OCI-LY1 (cell line): ENCODE results near the gene AFF1.

Source experiments
- H2AFZ ChIP-seq: fragments of 200-600 bp; sonication (generic), shearing (Covaris generic); 2 replicates; pipeline ENCODE4 v1.6.0; 2014; ENCODE audit warnings: antibody characterized with exemption, mild to moderate bottlenecking, low read length
- H3F3A ChIP-seq: fragments of 200-600 bp; sonication (generic), shearing (Covaris generic); 2 replicates; pipeline ENCODE4 v1.6.0; 2014; ENCODE audit warnings: mild to moderate bottlenecking, antibody characterized with exemption, low read length, moderate library complexity; ENCODE audit not compliant: insufficient read depth
- H3K27ac ChIP-seq: fragments of 200-600 bp; sonication (generic); 2 replicates; pipeline ENCODE4 v1.5.1; 2014; ENCODE audit warnings: low read length, mixed run types, mild to moderate bottlenecking, low read depth; ENCODE audit not compliant: poor library complexity, severe bottlenecking
- H3K27me3 ChIP-seq: fragments of 200-600 bp; sonication (generic); 2 replicates; pipeline ENCODE4 v1.6.0; 2014; ENCODE audit warnings: antibody characterized with exemption, mild to moderate bottlenecking, low read length, moderate library complexity; ENCODE audit not compliant: insufficient read depth
- H3K36me3 ChIP-seq: fragments of 200-600 bp; sonication (generic); 2 replicates; pipeline ENCODE4 v1.6.1; 2014; ENCODE audit warnings: mild to moderate bottlenecking, antibody characterized with exemption, low read length, moderate library complexity, mixed read lengths; ENCODE audit not compliant: insufficient read depth
- H3K4me1 ChIP-seq: fragments of 200-600 bp; sonication (generic); 2 replicates; pipeline ENCODE4 v1.5.1; 2014; ENCODE audit warnings: mild to moderate bottlenecking, low read length, moderate library complexity; ENCODE audit not compliant: insufficient read depth, severe bottlenecking
- H3K4me2 ChIP-seq: fragments of 200-600 bp; sonication (generic), shearing (Covaris generic); 2 replicates; pipeline ENCODE4 v1.6.1; 2014; ENCODE audit warnings: low read length
- H3K4me3 ChIP-seq: fragments of 200-600 bp; sonication (generic); 2 replicates; pipeline ENCODE4 v1.5.1; 2014; ENCODE audit warnings: low read length, low read depth, mild to moderate bottlenecking, mixed read lengths; ENCODE audit not compliant: poor library complexity, severe bottlenecking
- H3K79me2 ChIP-seq: fragments of 200-600 bp; shearing (Covaris generic); 2 replicates; pipeline ENCODE4 v1.6.1; 2016; ENCODE audit warnings: mixed run types, low read length, mixed read lengths; ENCODE audit not compliant: insufficient read depth
- H3K9ac ChIP-seq: fragments of 200-600 bp; sonication (generic), shearing (Covaris generic); 2 replicates; pipeline ENCODE4 v1.6.1; 2014; ENCODE audit warnings: mild to moderate bottlenecking, low read length, mixed read lengths
- H3K9me2 ChIP-seq: fragments of 200-600 bp; sonication (generic), shearing (Covaris generic); 2 replicates; pipeline ENCODE4 v1.6.1; 2014; ENCODE audit warnings: low read depth, mild to moderate bottlenecking, low read length, mixed read lengths
- H3K9me3 ChIP-seq: fragments of 200-600 bp; shearing (Covaris generic); 2 replicates; pipeline ENCODE4 v1.6.1; 2014; ENCODE audit warnings: low read length, mixed read lengths
- H4K20me1 ChIP-seq: fragments of 200-600 bp; sonication (generic), shearing (Covaris generic); 2 replicates; pipeline ENCODE4 v1.6.0; 2016; ENCODE audit warnings: mild to moderate bottlenecking, low read length; ENCODE audit not compliant: insufficient read depth
- EZH2 ChIP-seq: fragments of 200-600 bp; sonication (generic), shearing (Covaris generic); IDR thresholded peaks from 2 replicates; pipeline ENCODE4 v1.8.0; 2017; ENCODE audit warnings: borderline replicate concordance, mixed run types, mild to moderate bottlenecking, antibody characterized with exemption, low read length, moderate library complexity, mixed read lengths
- TF ChIP-seq, protein P1 (sequence below): fragments of 200-600 bp; sonication (generic), shearing (Covaris generic); IDR thresholded peaks from 2 replicates; pipeline ENCODE4 v1.5.1; 2017; ENCODE audit warnings: mild to moderate bottlenecking, antibody characterized with exemption, low read length, moderate library complexity, mixed read lengths

Gene AFF1

GRCh38 chr4:87129681-87130080 lies 194.9 kb downstream of the AFF1 start:
- no peaks in the 10 kb centered on the region for H4K20me1 ChIP-seq
- H3F3A ChIP-seq: no peaks in the 10 kb centered on the region
- TF ChIP-seq, protein P1, sequence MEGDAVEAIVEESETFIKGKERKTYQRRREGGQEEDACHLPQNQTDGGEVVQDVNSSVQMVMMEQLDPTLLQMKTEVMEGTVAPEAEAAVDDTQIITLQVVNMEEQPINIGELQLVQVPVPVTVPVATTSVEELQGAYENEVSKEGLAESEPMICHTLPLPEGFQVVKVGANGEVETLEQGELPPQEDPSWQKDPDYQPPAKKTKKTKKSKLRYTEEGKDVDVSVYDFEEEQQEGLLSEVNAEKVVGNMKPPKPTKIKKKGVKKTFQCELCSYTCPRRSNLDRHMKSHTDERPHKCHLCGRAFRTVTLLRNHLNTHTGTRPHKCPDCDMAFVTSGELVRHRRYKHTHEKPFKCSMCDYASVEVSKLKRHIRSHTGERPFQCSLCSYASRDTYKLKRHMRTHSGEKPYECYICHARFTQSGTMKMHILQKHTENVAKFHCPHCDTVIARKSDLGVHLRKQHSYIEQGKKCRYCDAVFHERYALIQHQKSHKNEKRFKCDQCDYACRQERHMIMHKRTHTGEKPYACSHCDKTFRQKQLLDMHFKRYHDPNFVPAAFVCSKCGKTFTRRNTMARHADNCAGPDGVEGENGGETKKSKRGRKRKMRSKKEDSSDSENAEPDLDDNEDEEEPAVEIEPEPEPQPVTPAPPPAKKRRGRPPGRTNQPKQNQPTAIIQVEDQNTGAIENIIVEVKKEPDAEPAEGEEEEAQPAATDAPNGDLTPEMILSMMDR: no peak
- no peak for TF ChIP-seq EZH2
- H3K9ac ChIP-seq: no peak overlapping the region
- H3K36me3 ChIP-seq: peaks cover 56% of the 10 kb centered on the region
- no peaks in the 10 kb centered on the region for H3K27me3 ChIP-seq
- no peaks in the 10 kb centered on the region for H3K9me3 ChIP-seq
- H3K79me2 ChIP-seq: no peaks in the 10 kb centered on the region
- no peak overlapping the region for H2AFZ ChIP-seq
- H3K27ac ChIP-seq: no peak overlapping the region
- no peak overlapping the region for H3K4me3 ChIP-seq
- H3K4me2 ChIP-seq: no peak overlapping the region
- no peaks in the 10 kb centered on the region for H3K9me2 ChIP-seq
- H3K4me1 ChIP-seq: peaks cover 7% of the 10 kb centered on the region

DNA sequence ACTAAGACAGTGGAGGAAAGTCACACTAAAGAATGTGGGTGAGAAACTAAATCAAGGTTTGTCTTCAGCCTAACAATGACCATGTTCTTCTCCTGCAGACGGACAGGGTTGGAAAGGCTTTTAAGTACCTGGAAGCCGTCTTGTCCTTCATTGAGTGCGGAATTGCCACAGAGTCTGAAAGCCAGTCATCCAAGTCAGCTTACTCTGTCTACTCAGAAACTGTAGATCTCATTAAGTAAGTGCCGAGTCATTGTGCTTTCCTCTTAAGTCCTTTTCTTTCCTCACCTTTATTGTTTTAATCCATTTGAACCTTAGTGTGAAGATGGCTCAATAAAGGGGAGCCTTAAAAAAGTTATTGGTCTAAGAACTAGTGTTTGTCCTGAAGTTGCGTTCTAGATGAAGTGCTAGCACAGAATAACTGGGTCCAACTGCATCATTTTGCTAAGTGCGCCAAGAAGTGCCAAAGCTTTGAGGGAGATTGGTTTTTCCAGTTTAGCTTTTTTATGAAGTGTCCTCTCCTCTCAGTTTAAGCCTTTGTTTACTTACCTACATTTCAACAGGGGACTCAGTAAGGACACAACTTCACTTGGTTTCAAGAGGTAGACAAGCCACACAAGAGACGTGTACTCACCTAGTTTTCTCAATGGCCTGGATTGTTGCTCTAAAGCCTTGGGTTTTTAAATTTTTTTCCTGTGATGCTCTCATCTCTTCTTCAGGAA lies 196.3 kb downstream of the AFF1 start:
- H4K20me1 ChIP-seq: no peaks in the 10 kb centered on the region
- H3K79me2 ChIP-seq: no peaks in the 10 kb centered on the region
- H3K9me3 ChIP-seq: no peaks in the 10 kb centered on the region
- H2AFZ ChIP-seq: no peak overlapping the region
- H3F3A ChIP-seq: no peaks in the 10 kb centered on the region
- H3K4me2 ChIP-seq: no peak overlapping the region
- no peak for TF ChIP-seq EZH2
- TF ChIP-seq, protein P1: no peak
- H3K27ac ChIP-seq: no peak overlapping the region
- no peaks in the 10 kb centered on the region for H3K27me3 ChIP-seq
- H3K36me3 ChIP-seq: peaks cover 52% of the 10 kb centered on the region
- H3K9ac ChIP-seq: no peak overlapping the region
- H3K4me1 ChIP-seq: peaks cover 7% of the 10 kb centered on the region
- H3K9me2 ChIP-seq: no peaks in the 10 kb centered on the region
- H3K4me3 ChIP-seq: no peak overlapping the region

DNA sequence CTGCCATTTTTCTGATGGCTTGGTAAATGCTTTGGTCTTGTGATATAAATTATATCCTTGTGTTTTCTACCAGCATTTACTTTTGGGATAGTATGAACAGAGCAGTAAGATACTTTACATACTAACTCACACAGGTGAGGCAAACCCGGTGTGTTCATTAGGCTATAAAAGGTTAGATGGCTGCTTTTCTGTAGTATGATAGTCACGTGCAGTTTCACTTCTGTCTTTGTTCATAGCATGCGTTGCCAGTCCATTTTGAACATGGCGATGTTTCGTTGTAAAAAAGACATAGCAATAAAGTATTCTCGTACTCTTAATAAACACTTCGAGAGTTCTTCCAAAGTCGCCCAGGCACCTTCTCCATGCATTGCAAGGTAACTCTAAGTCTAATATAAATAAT lies 197.2 kb downstream of the AFF1 start:
- no peaks in the 10 kb centered on the region for H3K27me3 ChIP-seq
- no peaks in the 10 kb centered on the region for H3K9me2 ChIP-seq
- no peak overlapping the region for H2AFZ ChIP-seq
- peaks cover 7% of the 10 kb centered on the region for H3K4me1 ChIP-seq
- no peaks in the 10 kb centered on the region for H3F3A ChIP-seq
- H3K36me3 ChIP-seq: peaks cover 45% of the 10 kb centered on the region
- H3K79me2 ChIP-seq: no peaks in the 10 kb centered on the region
- no peak for TF ChIP-seq EZH2
- TF ChIP-seq, protein P1: no peak
- H3K9me3 ChIP-seq: no peaks in the 10 kb centered on the region
- H4K20me1 ChIP-seq: no peaks in the 10 kb centered on the region
- no peak overlapping the region for H3K4me3 ChIP-seq
- H3K4me2 ChIP-seq: no peak overlapping the region
- no peak overlapping the region for H3K9ac ChIP-seq
- H3K27ac ChIP-seq: no peak overlapping the region
